GM23338 (cell line): ENCODE data around the gene ACCS. TPM values are rescaled to one million over a fixed set of nuclear protein-coding genes. Genes with fewer than 3 reads are reported as not detected.

ENCODE experiments used
- ATAC-seq: fragments of 200-7000 bp; cut with Tn5 transposase; 3 replicates; pipeline ENCODE4 v1.9.1; 2020
- DNase-seq: peaks from one replicate; pipeline ENCODE4 v3.0.0-alpha.2; 2015; ENCODE audit warnings: low spot score
- H2AFZ ChIP-seq: fragments of 200-600 bp; sonication (generic); 2 replicates; pipeline ENCODE4 v1.8.0; 2016; ENCODE audit warnings: antibody characterized with exemption, mild to moderate bottlenecking, moderate library complexity
- H3F3A ChIP-seq: fragments of 200-600 bp; sonication (generic); replicated peaks from 2 replicates; pipeline ENCODE4 v1.8.0; 2017; ENCODE audit warnings: antibody characterized with exemption, mixed run types, low read depth
- H3K27ac ChIP-seq: fragments of 200-600 bp; sonication (generic); 2 replicates; pipeline ENCODE4 v1.6.1; 2016; ENCODE audit warnings: low read depth
- H3K27me3 ChIP-seq: fragments of 200-600 bp; sonication (generic); 2 replicates; pipeline ENCODE4 v1.8.0; 2016; ENCODE audit warnings: mild to moderate bottlenecking, mixed run types, moderate library complexity; ENCODE audit not compliant: insufficient read depth
- H3K36me3 ChIP-seq: fragments of 200-600 bp; sonication (generic); 2 replicates; pipeline ENCODE4 v1.8.0; 2016; ENCODE audit warnings: mild to moderate bottlenecking; ENCODE audit not compliant: insufficient read depth
- H3K4me1 ChIP-seq: fragments of 200-600 bp; sonication (generic); 2 replicates; pipeline ENCODE4 v1.8.0; 2016; ENCODE audit warnings: mild to moderate bottlenecking, moderate library complexity; ENCODE audit not compliant: insufficient read depth
- H3K4me2 ChIP-seq: fragments of 200-600 bp; sonication (generic); 2 replicates; pipeline ENCODE4 v1.7.1; 2017; ENCODE audit warnings: mixed run types
- H3K4me3 ChIP-seq: fragments of 200-600 bp; sonication (generic); 2 replicates; pipeline ENCODE4 v1.6.1; 2016; ENCODE audit warnings: mixed run types
- H3K79me2 ChIP-seq: fragments of 200-600 bp; sonication (generic); replicated peaks from 2 replicates; pipeline ENCODE4 v1.8.0; 2017; ENCODE audit warnings: mild to moderate bottlenecking; ENCODE audit not compliant: insufficient read depth
- H3K9me2 ChIP-seq: fragments of 200-600 bp; sonication (generic); 2 replicates; pipeline ENCODE4 v1.8.0; 2017; ENCODE audit not compliant: insufficient read depth
- H4K20me1 ChIP-seq: fragments of 200-600 bp; sonication (generic); replicated peaks from 2 replicates; pipeline ENCODE4 v1.8.0; 2017; ENCODE audit warnings: mild to moderate bottlenecking; ENCODE audit not compliant: insufficient read depth
- H3K27ac Mint-ChIP-seq: 2 replicates; pipeline ENCODE4 v1.8.0; 2020; ENCODE audit warnings: inconsistent platforms, mild to moderate bottlenecking, moderate library complexity, mixed read lengths
- H3K27me3 Mint-ChIP-seq: 3 replicates; pipeline ENCODE4 v1.8.0; 2022; ENCODE audit warnings: low read depth, mild to moderate bottlenecking, moderate library complexity, mixed read lengths, inconsistent platforms; ENCODE audit not compliant: insufficient read depth, poor library complexity
- H3K36me3 Mint-ChIP-seq: 3 replicates; pipeline ENCODE4 v1.8.0; 2021; ENCODE audit warnings: low read depth, mild to moderate bottlenecking, inconsistent platforms, moderate library complexity, mixed read lengths
- H3K4me1 Mint-ChIP-seq: 3 replicates; pipeline ENCODE4 v1.8.0; 2020; ENCODE audit warnings: mild to moderate bottlenecking, inconsistent platforms, mixed read lengths
- H3K4me3 Mint-ChIP-seq: 3 replicates; pipeline ENCODE4 v1.8.0; 2021; ENCODE audit warnings: moderate library complexity, mild to moderate bottlenecking, inconsistent platforms, mixed read lengths
- H3K9me3 Mint-ChIP-seq: 3 replicates; pipeline ENCODE4 v1.8.0; 2020; ENCODE audit warnings: moderate library complexity, mild to moderate bottlenecking, inconsistent platforms, mixed read lengths
- CREB1 ChIP-seq: fragments of 250-450 bp; sonication (Bioruptor Pico); IDR thresholded peaks from 2 replicates; pipeline ENCODE4 v1.5.0; 2020; ENCODE audit warnings: low read depth, mild to moderate bottlenecking, moderate library complexity
- EZH2 ChIP-seq: fragments of 200-600 bp; sonication (generic); IDR thresholded peaks from one replicate; pipeline ENCODE4 v1.8.0; 2017; ENCODE audit warnings: antibody characterized with exemption, mild to moderate bottlenecking, low read depth; ENCODE audit not compliant: unreplicated experiment
- EZH2phosphoT487 ChIP-seq: fragments of 200-600 bp; sonication (generic); IDR thresholded peaks from one replicate; pipeline ENCODE4 v1.8.1; 2018; ENCODE audit warnings: antibody characterized with exemption; ENCODE audit not compliant: unreplicated experiment
- JUNB ChIP-seq: IDR thresholded peaks from one replicate; pipeline ENCODE4 v1.6.1; 2016; ENCODE audit warnings: antibody characterized with exemption; ENCODE audit not compliant: unreplicated experiment
- NANOG ChIP-seq: IDR thresholded peaks from 2 replicates; pipeline ENCODE4 v1.6.1; 2016; ENCODE audit warnings: antibody characterized with exemption, borderline replicate concordance
- POLR2AphosphoS5 ChIP-seq: IDR thresholded peaks from 2 replicates; pipeline ENCODE4 v1.6.1; 2016; ENCODE audit warnings: antibody characterized with exemption, low read depth
- STAT1 ChIP-seq: IDR thresholded peaks from one replicate; pipeline ENCODE4 v1.6.1; 2016; ENCODE audit warnings: antibody characterized with exemption; ENCODE audit not compliant: unreplicated experiment
- ZNF114 ChIP-seq: fragments of 250-450 bp; sonication (Bioruptor Pico); IDR thresholded peaks from 2 replicates; pipeline ENCODE4 v1.5.0; 2020; ENCODE audit warnings: mild to moderate bottlenecking, moderate library complexity
- ZNF331 ChIP-seq: fragments of 250-450 bp; sonication (Bioruptor Pico); IDR thresholded peaks from 2 replicates; pipeline ENCODE4 v1.5.0; 2020; ENCODE audit warnings: low read depth, mild to moderate bottlenecking, moderate library complexity
- polyA plus RNA-seq: library from polyadenylated mRNA; unstranded; fragments of >200 nt; fragmentation: Nextera tagmentation; extraction: Ambion mirVana; gene quantifications from 2 replicates; pipeline ENCODE4 v1.2.1, GENCODE V29; 2016
- total RNA-seq: library from RNA; depleted of rRNA; stranded (reverse); fragments of >200 nt; shearing (Covaris generic); gene quantifications from 2 replicates; pipeline ENCODE4 v1.2.3, GENCODE V29; 2014
- TF ChIP-seq, protein P1 (sequence below), 2 experiments: fragments of 200-600 bp in 1 of 2; sonication (generic) in 1 of 2; conservative IDR thresholded peaks; 2 replicates each; pipeline versions ENCODE4 v1.5.1 to v1.6.1; 2016 to 2017; ENCODE audit warnings: antibody characterized with exemption in 2 of 2, low read depth in 2 of 2, mild to moderate bottlenecking in 2 of 2, moderate library complexity in 1 of 2
- TF ChIP-seq, protein P2 (sequence below): IDR thresholded peaks from one replicate; pipeline ENCODE4 v1.6.1; 2018; ENCODE audit warnings: antibody characterized with exemption; ENCODE audit not compliant: unreplicated experiment
- TF ChIP-seq, protein P3 (sequence below): IDR thresholded peaks from 2 replicates; pipeline ENCODE4 v1.6.1; 2016; ENCODE audit warnings: antibody characterized with exemption
- TF ChIP-seq, protein P4 (sequence below): fragments of 250-450 bp; sonication (Bioruptor Pico); IDR thresholded peaks from 2 replicates; pipeline ENCODE4 v1.5.0; 2020; ENCODE audit warnings: mild to moderate bottlenecking, moderate library complexity

ACCS gene
- total and polyA plus RNA-seq, 2 experiments from 2014 or later = 3.6 to 6.6 TPM

DNA sequence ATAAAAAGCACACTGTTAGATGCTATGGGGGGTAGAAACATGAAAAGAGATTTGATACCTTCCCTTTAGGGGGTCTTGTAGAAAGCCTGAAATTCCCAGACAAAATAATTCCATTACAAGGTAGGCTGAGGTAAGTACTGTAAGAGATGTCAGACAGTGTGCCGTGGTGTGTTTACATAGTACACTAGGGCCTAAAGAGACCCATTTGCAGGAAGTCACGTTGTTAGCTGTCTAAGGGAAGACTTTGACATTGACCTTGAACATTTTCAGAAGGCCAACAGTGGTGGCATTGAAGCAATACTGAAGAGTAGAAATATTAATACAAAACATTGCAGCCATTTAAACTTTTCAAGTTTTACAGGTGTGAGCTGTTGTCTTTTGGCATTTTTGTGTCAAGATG is 60.2 kb downstream of the ACCS start:
- H3K79me2 ChIP-seq = no peaks in the 10 kb centered on the region
- no peak for DNase-seq
- H3K9me2 ChIP-seq = no peaks in the 10 kb centered on the region
- Mint-ChIP-seq H3K4me3 (no peak overlapping the region), H3K36me3 (peaks cover 3% of the 10 kb centered on the region; the same call in 2 of the 3 replicates), H3K27me3 (no peaks in the 10 kb centered on the region), H3K27ac (no peak overlapping the region), H3K4me1 (no peaks in the 10 kb centered on the region), H3K9me3 (no peaks in the 10 kb centered on the region)
- H3K4me1 ChIP-seq = no peaks in the 10 kb centered on the region
- TF ChIP-seq, protein P1, sequence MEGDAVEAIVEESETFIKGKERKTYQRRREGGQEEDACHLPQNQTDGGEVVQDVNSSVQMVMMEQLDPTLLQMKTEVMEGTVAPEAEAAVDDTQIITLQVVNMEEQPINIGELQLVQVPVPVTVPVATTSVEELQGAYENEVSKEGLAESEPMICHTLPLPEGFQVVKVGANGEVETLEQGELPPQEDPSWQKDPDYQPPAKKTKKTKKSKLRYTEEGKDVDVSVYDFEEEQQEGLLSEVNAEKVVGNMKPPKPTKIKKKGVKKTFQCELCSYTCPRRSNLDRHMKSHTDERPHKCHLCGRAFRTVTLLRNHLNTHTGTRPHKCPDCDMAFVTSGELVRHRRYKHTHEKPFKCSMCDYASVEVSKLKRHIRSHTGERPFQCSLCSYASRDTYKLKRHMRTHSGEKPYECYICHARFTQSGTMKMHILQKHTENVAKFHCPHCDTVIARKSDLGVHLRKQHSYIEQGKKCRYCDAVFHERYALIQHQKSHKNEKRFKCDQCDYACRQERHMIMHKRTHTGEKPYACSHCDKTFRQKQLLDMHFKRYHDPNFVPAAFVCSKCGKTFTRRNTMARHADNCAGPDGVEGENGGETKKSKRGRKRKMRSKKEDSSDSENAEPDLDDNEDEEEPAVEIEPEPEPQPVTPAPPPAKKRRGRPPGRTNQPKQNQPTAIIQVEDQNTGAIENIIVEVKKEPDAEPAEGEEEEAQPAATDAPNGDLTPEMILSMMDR (conservative IDR thresholded peaks at IDR 0.05; ENCODE audit: low read depth in 2 of 2) = no peak
- TF ChIP-seq, protein P2, sequence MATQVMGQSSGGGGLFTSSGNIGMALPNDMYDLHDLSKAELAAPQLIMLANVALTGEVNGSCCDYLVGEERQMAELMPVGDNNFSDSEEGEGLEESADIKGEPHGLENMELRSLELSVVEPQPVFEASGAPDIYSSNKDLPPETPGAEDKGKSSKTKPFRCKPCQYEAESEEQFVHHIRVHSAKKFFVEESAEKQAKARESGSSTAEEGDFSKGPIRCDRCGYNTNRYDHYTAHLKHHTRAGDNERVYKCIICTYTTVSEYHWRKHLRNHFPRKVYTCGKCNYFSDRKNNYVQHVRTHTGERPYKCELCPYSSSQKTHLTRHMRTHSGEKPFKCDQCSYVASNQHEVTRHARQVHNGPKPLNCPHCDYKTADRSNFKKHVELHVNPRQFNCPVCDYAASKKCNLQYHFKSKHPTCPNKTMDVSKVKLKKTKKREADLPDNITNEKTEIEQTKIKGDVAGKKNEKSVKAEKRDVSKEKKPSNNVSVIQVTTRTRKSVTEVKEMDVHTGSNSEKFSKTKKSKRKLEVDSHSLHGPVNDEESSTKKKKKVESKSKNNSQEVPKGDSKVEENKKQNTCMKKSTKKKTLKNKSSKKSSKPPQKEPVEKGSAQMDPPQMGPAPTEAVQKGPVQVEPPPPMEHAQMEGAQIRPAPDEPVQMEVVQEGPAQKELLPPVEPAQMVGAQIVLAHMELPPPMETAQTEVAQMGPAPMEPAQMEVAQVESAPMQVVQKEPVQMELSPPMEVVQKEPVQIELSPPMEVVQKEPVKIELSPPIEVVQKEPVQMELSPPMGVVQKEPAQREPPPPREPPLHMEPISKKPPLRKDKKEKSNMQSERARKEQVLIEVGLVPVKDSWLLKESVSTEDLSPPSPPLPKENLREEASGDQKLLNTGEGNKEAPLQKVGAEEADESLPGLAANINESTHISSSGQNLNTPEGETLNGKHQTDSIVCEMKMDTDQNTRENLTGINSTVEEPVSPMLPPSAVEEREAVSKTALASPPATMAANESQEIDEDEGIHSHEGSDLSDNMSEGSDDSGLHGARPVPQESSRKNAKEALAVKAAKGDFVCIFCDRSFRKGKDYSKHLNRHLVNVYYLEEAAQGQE = no peak
- TF ChIP-seq NANOG (no peak), STAT1 (no peak), EZH2phosphoT487 (no peak), JUNB (no peak), CREB1 (CRISPR knock-in tag) (no peak), POLR2AphosphoS5 (no peak), ZNF331 (CRISPR knock-in tag) (no peak), EZH2 (no peak), ZNF114 (CRISPR knock-in tag) (no peak)
- TF ChIP-seq, protein P3, sequence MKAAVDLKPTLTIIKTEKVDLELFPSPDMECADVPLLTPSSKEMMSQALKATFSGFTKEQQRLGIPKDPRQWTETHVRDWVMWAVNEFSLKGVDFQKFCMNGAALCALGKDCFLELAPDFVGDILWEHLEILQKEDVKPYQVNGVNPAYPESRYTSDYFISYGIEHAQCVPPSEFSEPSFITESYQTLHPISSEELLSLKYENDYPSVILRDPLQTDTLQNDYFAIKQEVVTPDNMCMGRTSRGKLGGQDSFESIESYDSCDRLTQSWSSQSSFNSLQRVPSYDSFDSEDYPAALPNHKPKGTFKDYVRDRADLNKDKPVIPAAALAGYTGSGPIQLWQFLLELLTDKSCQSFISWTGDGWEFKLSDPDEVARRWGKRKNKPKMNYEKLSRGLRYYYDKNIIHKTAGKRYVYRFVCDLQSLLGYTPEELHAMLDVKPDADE = no peak
- TF ChIP-seq, protein P4, sequence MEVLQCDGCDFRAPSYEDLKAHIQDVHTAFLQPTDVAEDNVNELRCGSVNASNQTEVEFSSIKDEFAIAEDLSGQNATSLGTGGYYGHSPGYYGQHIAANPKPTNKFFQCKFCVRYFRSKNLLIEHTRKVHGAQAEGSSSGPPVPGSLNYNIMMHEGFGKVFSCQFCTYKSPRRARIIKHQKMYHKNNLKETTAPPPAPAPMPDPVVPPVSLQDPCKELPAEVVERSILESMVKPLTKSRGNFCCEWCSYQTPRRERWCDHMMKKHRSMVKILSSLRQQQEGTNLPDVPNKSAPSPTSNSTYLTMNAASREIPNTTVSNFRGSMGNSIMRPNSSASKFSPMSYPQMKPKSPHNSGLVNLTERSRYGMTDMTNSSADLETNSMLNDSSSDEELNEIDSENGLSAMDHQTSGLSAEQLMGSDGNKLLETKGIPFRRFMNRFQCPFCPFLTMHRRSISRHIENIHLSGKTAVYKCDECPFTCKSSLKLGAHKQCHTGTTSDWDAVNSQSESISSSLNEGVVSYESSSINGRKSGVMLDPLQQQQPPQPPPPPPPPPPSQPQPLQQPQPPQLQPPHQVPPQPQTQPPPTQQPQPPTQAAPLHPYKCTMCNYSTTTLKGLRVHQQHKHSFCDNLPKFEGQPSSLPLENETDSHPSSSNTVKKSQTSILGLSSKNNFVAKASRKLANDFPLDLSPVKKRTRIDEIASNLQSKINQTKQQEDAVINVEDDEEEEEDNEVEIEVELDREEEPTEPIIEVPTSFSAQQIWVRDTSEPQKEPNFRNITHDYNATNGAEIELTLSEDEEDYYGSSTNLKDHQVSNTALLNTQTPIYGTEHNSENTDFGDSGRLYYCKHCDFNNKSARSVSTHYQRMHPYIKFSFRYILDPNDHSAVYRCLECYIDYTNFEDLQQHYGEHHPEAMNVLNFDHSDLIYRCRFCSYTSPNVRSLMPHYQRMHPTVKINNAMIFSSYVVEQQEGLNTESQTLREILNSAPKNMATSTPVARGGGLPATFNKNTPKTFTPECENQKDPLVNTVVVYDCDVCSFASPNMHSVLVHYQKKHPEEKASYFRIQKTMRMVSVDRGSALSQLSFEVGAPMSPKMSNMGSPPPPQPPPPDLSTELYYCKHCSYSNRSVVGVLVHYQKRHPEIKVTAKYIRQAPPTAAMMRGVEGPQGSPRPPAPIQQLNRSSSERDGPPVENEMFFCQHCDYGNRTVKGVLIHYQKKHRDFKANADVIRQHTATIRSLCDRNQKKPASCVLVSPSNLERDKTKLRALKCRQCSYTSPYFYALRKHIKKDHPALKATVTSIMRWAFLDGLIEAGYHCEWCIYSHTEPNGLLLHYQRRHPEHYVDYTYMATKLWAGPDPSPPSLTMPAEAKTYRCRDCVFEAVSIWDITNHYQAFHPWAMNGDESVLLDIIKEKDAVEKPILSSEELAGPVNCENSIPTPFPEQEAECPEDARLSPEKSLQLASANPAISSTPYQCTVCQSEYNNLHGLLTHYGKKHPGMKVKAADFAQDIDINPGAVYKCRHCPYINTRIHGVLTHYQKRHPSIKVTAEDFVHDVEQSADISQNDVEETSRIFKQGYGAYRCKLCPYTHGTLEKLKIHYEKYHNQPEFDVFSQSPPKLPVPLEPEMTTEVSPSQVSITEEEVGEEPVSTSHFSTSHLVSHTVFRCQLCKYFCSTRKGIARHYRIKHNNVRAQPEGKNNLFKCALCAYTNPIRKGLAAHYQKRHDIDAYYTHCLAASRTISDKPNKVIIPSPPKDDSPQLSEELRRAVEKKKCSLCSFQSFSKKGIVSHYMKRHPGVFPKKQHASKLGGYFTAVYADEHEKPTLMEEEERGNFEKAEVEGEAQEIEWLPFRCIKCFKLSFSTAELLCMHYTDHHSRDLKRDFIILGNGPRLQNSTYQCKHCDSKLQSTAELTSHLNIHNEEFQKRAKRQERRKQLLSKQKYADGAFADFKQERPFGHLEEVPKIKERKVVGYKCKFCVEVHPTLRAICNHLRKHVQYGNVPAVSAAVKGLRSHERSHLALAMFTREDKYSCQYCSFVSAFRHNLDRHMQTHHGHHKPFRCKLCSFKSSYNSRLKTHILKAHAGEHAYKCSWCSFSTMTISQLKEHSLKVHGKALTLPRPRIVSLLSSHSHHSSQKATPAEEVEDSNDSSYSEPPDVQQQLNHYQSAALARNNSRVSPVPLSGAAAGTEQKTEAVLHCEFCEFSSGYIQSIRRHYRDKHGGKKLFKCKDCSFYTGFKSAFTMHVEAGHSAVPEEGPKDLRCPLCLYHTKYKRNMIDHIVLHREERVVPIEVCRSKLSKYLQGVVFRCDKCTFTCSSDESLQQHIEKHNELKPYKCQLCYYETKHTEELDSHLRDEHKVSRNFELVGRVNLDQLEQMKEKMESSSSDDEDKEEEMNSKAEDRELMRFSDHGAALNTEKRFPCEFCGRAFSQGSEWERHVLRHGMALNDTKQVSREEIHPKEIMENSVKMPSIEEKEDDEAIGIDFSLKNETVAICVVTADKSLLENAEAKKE (CRISPR knock-in tag) = no peak
- H3K4me2 ChIP-seq = no peak overlapping the region
- H3F3A ChIP-seq = no peaks in the 10 kb centered on the region
- no peak overlapping the region for H3K27ac ChIP-seq
- no peaks in the 10 kb centered on the region for H3K27me3 ChIP-seq
- no peaks in the 10 kb centered on the region for H4K20me1 ChIP-seq
- no peak for ATAC-seq
- H2AFZ ChIP-seq = no peak overlapping the region
- no peak overlapping the region for H3K4me3 ChIP-seq
- H3K36me3 ChIP-seq = no peaks in the 10 kb centered on the region
